Measurements from ENCODE around the gene OR10AD1. TPM values are rescaled to one million over a fixed set of nuclear protein-coding genes. Genes with fewer than 3 reads are reported as not detected.

Gene OR10AD1
- total and polyA plus RNA-seq, 9 of the 15 experiments (the other 6 are each of a cell fraction or from before 2014, with no cell fraction given): not detected

DNA sequence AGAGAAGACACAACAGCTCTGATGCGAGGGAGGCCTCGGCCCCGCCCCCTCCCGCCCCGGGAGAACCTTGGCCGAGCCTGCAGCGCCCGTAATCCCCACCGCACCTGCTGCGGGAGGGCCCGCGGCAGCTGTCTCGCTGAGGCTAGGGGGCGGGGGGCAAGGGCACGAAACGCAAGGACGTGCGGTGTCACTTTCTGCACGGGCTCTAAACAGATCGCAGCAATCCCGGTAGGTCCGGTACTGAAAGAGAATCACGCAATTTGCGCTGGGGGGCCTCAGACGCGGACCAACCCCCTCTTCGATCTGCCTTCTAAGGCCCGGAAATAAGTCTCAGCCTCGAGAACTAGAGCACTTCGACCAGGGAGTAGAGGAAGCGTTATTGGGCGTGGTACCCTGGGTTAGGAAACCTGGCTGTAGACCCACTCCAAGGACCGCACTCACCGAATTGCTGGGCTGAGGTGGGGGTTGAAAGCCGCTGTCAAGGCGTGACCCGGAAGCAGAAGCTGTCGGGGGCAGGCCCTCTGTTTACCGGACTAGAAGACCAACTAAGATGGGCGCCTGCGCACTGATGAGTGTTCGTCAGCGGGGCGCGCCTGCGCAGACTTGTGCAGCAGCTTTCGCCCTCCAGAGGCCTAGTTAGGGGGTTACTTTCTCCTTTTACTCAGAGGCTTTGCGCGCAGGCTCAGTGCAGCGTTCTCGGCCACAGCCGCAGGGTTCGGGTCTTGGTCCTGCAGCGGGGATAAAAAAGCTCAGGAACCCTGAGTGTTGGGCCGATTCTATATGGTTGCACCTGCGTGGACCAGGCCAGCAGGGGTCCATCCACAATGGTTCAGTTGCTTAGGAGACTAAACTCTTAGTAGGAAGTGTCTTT is 45.8 kb downstream of the OR10AD1 start, which contains the start of gene ASB8 (continued):
- TF ChIP-seq, protein P1, sequence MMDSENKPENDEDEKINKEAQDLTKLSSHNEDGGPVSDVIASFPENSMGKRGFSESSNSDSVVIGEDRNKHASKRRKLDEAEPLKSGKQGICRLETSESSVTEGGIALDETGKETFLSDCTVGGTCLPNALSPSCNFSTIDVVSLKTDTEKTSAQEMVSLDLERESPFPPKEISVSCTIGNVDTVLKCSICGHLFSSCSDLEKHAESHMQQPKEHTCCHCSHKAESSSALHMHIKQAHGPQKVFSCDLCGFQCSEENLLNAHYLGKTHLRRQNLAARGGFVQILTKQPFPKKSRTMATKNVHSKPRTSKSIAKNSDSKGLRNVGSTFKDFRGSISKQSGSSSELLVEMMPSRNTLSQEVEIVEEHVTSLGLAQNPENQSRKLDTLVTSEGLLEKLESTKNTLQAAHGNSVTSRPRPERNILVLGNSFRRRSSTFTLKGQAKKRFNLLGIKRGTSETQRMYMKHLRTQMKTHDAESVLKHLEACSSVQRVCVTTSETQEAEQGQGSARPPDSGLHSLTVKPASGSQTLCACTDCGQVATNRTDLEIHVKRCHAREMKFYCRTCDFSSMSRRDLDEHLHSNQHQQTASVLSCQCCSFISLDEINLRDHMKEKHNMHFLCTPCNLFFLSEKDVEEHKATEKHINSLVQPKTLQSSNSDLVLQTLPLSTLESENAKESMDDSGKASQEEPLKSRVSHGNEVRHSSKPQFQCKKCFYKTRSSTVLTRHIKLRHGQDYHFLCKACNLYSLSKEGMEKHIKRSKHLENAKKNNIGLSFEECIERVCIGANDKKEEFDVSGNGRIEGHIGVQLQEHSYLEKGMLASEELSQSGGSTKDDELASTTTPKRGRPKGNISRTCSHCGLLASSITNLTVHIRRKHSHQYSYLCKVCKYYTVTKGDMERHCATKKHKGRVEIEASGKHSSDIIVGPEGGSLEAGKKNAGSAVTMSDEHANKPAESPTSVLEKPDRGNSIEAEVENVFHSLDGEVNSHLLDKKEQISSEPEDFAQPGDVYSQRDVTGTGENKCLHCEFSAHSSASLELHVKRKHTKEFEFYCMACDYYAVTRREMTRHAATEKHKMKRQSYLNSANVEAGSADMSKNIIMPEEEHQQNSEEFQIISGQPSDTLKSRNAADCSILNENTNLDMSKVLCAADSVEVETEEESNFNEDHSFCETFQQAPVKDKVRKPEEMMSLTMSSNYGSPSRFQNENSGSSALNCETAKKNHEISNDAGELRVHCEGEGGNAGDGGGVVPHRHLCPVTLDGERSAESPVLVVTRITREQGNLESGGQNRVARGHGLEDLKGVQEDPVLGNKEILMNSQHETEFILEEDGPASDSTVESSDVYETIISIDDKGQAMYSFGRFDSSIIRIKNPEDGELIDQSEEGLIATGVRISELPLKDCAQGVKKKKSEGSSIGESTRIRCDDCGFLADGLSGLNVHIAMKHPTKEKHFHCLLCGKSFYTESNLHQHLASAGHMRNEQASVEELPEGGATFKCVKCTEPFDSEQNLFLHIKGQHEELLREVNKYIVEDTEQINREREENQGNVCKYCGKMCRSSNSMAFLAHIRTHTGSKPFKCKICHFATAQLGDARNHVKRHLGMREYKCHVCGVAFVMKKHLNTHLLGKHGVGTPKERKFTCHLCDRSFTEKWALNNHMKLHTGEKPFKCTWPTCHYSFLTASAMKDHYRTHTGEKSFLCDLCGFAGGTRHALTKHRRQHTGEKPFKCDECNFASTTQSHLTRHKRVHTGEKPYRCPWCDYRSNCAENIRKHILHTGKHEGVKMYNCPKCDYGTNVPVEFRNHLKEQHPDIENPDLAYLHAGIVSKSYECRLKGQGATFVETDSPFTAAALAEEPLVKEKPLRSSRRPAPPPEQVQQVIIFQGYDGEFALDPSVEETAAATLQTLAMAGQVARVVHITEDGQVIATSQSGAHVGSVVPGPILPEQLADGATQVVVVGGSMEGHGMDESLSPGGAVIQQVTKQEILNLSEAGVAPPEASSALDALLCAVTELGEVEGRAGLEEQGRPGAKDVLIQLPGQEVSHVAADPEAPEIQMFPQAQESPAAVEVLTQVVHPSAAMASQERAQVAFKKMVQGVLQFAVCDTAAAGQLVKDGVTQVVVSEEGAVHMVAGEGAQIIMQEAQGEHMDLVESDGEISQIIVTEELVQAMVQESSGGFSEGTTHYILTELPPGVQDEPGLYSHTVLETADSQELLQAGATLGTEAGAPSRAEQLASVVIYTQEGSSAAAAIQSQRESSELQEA (IDR thresholded peaks at IDR 0.05; ENCODE audit: low read depth): no peak
- peak; percentile 72 for TF ChIP-seq POLR2AphosphoS5 (IDR thresholded peaks at IDR 0.05; ENCODE audit: control insufficient read depth, insufficient read depth, low read depth, low read length)
- TF ChIP-seq ETV5 (CRISPR knock-in tag; IDR thresholded peaks at IDR 0.05; ENCODE audit: low read depth): 0 out of 2 replicates have a peak, but pooled peaks have one; percentile 45
- peak; percentile 96 to 97 for TF ChIP-seq FOXK2 (conservative IDR thresholded peaks at IDR 0.05 in 1 of 2, IDR thresholded peaks at IDR 0.05 in 1 of 2; ENCODE audit: low read depth in 2 of 2)
- TF ChIP-seq DNMT1 (IDR thresholded peaks at IDR 0.05): no peak
- no peak for TF ChIP-seq ZNF75A (CRISPR knock-in tag; IDR thresholded peaks at IDR 0.05)
- TF ChIP-seq YBX1 (IDR thresholded peaks at IDR 0.05): no peak
- TF ChIP-seq, protein P2, sequence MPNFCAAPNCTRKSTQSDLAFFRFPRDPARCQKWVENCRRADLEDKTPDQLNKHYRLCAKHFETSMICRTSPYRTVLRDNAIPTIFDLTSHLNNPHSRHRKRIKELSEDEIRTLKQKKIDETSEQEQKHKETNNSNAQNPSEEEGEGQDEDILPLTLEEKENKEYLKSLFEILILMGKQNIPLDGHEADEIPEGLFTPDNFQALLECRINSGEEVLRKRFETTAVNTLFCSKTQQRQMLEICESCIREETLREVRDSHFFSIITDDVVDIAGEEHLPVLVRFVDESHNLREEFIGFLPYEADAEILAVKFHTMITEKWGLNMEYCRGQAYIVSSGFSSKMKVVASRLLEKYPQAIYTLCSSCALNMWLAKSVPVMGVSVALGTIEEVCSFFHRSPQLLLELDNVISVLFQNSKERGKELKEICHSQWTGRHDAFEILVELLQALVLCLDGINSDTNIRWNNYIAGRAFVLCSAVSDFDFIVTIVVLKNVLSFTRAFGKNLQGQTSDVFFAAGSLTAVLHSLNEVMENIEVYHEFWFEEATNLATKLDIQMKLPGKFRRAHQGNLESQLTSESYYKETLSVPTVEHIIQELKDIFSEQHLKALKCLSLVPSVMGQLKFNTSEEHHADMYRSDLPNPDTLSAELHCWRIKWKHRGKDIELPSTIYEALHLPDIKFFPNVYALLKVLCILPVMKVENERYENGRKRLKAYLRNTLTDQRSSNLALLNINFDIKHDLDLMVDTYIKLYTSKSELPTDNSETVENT (CRISPR knock-in tag; IDR thresholded peaks at IDR 0.05): 0 out of 2 replicates have a peak, but pooled peaks have one; percentile 21
- peak; percentile 9; the same call in 1 of the 2 replicates for TF ChIP-seq RB1 (IDR thresholded peaks at IDR 0.05; ENCODE audit: low read depth)
- TF ChIP-seq POLR2H (tag; IDR thresholded peaks at IDR 0.05; ENCODE audit: low read depth): no peak; the same call in 1 of the 2 replicates
- no peak for TF ChIP-seq MED1 (CRISPR knock-in tag; IDR thresholded peaks at IDR 0.05; ENCODE audit: borderline replicate concordance)
- no peak for TF ChIP-seq ZNF224 (CRISPR knock-in tag; IDR thresholded peaks at IDR 0.05)
- peak; percentile 98 to 99 for TF ChIP-seq NRF1 (conservative IDR thresholded peaks at IDR 0.05 in 1 of 2, IDR thresholded peaks at IDR 0.05 in 1 of 2)
- no peak for TF ChIP-seq TFE3 (CRISPR knock-in tag; IDR thresholded peaks at IDR 0.05)

Measured in K562 (cell line).